Right hindlimb (tissue), 1 donor: ENCODE results near the gene EFNB3.

Experiments
- DNase-seq: peaks from one replicate; pipeline ENCODE4 v3.0.0-alpha.2; 2018

The EFNB3 gene, protein sequence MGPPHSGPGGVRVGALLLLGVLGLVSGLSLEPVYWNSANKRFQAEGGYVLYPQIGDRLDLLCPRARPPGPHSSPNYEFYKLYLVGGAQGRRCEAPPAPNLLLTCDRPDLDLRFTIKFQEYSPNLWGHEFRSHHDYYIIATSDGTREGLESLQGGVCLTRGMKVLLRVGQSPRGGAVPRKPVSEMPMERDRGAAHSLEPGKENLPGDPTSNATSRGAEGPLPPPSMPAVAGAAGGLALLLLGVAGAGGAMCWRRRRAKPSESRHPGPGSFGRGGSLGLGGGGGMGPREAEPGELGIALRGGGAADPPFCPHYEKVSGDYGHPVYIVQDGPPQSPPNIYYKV

DNA sequence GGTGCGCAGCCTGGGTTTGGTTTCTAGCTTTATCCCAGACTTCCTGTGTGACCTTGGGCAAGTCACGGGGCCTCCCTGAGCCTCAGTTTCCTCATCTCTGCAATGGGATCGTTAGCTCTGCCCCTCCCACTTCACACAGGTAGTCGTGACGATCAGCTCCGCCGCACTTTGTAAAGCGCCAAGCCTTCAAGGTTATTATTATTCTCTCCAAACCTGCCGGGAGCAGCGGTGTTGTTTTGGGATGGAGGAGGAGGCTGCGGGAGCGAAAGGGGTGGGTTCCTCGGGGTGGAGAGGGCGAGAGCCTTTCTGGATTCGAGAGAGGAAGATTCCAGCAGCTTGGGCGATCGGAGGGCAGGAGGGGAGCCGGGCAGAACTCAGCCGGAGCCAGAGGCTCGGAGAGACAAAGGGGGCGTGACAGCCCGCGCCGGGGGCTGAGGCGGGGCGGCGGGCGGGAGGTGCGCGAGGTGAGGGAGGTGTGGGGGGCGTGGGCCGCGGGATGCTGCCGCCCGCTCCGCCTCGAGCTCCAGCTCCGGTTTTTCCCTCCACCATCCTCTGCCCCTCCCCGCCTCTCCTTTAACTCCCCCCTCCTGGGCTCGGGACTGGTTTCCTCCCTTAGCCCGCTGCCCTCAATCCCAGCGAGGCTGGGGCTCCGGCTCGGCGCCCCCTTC lies at the start of gene EFNB3:
EFNB3 (plus strand) TSS at position 602 of the 668 bp plus-strand sequence. CDS start 397 bp downstream, outside the sequence.
- peak; percentile 73 for DNase-seq

- no peak for DNase-seq
These were observed 49.5 kb upstream of the EFNB3 start for GRCh38 chr17:7655541-7655840.

DNA sequence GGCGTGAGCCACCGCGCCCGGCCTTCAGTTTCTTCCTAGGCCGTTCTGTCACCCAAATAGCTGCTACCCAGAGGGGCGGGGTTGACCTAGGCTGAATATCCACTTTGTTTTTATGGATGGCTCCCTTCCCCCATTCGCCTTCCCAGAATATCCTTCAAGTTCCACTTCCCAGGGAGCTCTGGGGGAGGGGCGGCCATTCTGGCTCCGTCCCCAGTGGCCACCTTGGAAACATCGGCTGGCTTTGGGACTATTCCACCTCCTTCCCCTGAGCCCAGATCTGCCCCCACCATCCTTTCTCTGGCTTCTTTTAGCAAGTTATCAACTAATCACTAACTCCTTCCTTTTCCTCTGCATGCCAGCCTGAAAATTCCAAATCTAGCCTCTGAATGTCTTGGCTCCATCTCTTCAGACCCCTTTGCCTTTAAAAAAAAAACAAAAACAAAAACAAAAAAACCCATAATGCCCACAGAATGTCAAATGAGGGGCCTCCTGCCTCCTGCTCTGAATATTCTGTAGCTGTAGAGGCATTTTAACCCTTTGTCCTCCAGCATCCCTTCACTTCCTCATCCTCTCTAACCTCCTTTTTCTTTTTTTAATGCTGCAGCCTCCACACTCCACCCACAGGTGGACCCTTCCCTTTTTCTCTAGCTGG lies 47.9 kb upstream of the EFNB3 start:
- DNase-seq, result peak; percentile 51

- peak; percentile 54 for DNase-seq
These were observed 37.2 kb upstream of the EFNB3 start for GRCh38 chr17:7667656-7668406.

DNA sequence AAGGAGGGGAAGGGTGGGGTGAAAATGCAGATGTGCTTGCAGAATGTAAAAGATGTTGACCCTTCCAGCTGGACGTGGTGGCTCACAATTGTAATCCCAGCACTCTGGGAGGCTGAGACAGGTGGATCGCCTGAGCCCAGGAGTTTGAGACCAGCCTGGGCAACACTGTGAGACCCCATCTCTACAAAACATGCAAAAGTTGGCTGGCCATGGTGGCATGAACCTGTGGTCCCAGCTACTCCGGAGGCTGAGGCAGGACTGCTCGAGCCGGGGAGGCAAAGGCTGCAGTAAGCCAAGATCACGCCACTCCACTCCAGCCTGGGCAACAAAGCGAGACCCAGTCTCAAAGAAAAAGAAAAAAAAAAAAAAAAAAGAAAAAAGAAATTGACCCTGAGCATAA lies 36.5 kb upstream of the EFNB3 start:
- no peak for DNase-seq

- no peak for DNase-seq
These were observed 31.8 kb upstream of the EFNB3 start for GRCh38 chr17:7673239-7673638.

DNA sequence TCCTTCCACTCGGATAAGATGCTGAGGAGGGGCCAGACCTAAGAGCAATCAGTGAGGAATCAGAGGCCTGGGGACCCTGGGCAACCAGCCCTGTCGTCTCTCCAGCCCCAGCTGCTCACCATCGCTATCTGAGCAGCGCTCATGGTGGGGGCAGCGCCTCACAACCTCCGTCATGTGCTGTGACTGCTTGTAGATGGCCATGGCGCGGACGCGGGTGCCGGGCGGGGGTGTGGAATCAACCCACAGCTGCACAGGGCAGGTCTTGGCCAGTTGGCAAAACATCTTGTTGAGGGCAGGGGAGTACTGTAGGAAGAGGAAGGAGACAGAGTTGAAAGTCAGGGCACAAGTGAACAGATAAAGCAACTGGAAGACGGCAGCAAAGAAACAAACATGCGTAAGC lies 30.1 kb upstream of the EFNB3 start:
- no peak for DNase-seq

DNA sequence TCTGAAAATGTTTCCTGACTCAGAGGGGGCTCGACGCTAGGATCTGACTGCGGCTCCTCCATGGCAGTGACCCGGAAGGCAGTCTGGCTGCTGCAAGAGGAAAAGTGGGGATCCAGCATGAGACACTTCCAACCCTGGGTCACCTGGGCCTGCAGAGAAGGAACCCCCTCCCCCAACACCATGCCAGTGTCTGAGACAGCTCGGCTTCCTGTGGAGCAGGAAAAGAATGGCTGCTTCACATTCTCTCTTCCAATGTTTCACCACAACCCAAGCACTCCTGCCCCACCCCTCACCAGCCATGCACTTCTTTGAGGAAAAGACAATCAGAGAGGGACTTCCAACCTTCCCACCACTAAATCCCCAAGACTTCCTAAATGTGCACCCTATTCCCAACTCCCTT lies 28.5 kb upstream of the EFNB3 start:
- no peak for DNase-seq

DNA sequence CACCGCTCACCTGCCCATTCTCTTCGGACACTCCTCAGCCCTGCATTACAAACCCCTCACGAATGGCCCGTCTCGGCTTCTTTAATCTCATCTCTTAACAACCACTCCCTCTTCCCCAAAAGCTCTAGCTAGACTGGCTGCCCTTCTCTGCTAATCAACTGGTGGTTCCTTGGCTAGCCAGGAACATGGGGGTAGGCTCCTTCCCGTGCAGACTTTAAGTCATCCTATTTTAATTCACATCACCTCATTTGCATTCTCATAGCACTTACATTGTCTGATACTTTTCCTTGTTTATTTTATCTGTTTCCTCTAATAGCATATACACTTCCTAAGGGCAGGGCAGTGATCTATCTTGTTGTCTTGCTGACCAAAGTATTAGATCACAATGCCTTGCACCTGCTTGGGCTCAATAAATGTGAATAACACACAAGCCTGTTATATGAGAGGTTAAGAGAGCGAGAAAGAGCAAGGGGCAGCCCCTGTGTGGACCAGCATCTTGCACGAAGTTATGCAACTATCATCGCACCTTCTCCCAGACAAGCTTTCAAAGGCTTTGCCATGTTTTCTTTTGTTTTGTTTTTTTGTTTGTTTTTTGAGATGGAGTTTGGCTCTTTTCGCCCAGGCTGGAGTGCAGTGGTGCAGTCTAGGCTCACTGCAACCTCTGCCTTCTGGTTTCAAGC lies 27.5 kb upstream of the EFNB3 start:
- DNase-seq, result no peak

GRCh38 chr17:7684851-7685532 lies 20.0 kb upstream of the EFNB3 start:
- DNase-seq, result no peak

- peak; percentile 95 for DNase-seq
These were observed 19.3 kb upstream of the EFNB3 start for GRCh38 chr17:7685533-7686221.

DNA sequence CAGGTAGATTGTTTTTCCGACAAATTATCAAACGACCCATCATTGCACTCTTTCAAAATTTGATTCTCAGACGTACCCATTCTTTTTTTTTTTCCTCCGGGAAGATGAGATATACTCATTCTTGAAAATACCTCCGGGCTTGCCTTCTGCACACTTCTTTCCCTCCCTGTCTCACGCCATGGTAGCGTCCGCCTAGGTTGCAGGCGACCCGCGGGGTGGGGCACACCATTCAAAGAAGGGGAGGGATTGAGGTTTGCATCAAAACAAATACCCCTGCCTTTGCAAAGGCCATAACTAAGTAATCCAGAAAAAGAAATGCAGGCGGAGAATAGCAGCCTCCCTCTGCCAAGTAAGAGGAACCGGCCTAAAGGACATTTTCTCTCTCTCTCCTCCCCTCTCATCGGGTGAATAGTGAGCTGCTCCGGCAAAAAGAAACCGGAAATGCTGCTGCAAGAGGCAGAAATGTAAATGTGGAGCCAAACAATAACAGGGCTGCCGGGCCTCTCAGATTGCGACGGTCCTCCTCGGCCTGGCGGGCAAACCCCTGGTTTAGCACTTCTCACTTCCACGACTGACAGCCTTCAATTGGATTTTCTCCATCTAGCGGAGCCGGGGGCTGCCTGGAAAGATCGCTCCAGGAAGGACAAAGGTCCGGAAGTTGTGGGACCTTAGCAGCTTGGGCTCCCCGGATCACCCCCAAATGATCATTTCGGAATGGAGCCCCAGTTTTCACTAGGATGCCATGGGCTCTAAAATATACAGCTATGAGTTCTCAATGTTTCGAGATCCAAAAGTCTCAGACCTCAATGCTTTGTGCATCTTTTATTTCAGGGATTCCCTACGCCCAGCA lies 18.6 kb upstream of the EFNB3 start:
- DNase-seq, result peak; percentile 90

DNA sequence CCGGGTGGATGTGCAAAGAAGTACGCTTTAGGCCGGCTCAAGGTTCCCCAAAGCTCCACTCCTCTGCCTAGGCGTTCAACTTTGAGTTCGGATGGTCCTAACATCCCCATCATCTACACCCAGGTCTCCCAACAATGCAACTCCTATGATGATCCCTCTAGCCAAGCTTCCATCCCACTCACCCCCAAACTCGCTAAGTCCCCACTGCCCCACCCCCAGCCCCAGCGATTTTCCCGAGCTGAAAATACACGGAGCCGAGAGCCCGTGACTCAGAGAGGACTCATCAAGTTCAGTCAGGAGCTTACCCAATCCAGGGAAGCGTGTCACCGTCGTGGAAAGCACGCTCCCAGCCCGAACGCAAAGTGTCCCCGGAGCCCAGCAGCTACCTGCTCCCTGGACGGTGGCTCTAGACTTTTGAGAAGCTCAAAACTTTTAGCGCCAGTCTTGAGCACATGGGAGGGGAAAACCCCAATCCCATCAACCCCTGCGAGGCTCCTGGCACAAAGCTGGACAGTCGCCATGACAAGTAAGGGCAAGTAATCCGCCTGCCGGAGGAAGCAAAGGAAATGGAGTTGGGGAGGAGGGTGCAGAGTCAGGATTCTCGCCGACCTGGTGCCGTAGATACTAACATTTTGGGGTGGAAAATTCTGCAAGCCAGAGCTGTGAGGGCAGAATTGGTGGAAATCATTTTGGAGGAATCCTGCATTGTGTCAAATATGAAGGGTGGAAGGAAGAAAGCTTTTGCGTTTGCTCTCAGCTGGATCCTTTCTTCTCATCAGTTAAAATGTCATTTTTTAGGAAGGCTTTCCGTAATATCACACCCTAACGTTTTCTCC lies 17.7 kb upstream of the EFNB3 start, which contains the start of gene TP53:
TP53 (minus strand) TSS at position 419 of the 836 bp plus-strand sequence. CDS start 10,896 bp downstream, outside the sequence.
- peak; percentile 93 for DNase-seq

DNA sequence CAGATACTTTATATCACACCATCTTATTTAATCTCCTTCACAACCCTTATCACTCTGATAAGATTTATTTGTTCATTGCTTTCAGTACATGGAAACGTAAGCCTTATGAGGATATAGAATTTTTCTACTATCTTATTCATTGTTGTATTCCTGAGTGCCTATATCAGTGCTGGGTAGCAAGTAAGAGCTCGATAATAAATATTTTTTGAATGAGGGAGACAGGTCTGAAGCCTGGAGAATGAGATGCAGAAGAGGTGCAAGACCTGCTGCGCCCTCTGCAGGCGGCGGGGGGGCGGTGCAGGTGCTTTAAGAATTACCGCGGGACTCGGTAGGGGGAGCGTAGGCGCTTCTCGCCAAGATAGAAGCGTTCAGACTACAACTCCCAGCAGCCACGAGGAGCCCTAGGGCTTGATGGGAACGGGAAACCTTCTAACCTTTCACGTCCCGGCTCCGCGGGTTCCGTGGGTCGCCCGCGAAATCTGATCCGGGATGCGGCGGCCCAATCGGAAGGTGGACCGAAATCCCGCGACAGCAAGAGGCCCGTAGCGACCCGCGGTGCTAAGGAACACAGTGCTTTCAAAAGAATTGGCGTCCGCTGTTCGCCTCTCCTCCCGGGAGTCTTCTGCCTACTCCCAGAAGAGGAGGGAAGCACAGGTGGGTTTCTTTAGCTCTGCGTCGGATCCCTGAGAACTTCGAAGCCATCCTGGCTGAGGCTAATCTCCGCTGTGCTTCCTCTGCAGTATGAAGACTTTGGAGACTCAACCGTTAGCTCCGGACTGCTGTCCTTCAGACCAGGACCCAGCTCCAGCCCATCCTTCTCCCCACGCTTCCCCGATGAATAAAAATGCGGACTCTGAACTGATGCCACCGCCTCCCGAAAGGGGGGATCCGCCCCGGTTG lies 16.8 kb upstream of the EFNB3 start, which contains the start of gene WRAP53:
WRAP53 (plus strand) TSS at position 570 of the 900 bp plus-strand sequence; CDS start at position 742, 172 bp downstream.
- DNase-seq, result peak; percentile 99

DNA sequence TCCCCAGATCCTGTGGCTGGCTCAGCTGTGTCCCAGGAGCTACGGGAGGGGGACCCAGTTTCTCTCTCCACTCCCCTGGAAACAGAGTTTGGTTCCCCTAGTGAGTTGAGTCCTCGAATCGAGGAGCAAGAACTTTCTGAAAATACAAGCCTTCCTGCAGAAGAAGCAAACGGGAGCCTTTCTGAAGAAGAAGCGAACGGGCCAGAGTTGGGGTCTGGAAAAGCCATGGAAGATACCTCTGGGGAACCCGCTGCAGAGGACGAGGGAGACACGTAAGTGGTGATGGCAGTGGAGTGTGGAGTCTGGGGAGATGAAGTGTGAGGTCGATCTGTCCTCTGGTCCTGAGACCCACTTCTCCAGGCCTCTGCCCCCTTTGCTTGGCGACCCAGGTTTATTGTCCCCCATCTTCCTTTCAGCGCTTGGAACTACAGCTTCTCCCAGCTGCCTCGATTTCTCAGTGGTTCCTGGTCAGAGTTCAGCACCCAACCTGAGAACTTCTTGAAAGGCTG lies 16.1 kb upstream of the EFNB3 start:
- DNase-seq, result no peak

DNA sequence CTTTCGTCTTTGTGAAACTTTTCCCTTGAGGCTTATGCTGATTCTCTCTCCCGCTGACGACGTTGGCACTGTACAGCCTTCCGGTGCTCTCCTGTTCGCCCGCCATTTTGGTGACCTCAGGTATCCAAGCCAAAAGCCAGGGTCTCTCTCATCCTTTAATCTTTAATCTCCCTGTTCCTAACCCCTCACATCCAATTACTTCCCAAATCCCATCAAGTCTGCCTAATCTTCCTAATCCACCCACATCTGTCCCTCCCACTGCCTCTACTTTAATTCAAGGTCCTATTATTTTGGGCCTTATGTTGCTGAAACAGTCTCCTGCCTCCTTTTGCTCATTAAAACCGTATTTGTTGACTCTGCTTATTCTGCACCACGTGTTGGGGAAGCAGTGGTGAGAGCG lies 9.4 kb upstream of the EFNB3 start:
- no peak for DNase-seq

- DNase-seq, result no peak
These were observed 7.0 kb upstream of the EFNB3 start for GRCh38 chr17:7697828-7698588.
